ENCODE measurements around the gene ARHGEF17. TPM values are rescaled to one million over a fixed set of nuclear protein-coding genes. Genes with fewer than 3 reads are reported as not detected.

ARHGEF17 gene
- total RNA-seq, 2 donors from 2014 or later = 31.0 to 39.0 TPM

DNA sequence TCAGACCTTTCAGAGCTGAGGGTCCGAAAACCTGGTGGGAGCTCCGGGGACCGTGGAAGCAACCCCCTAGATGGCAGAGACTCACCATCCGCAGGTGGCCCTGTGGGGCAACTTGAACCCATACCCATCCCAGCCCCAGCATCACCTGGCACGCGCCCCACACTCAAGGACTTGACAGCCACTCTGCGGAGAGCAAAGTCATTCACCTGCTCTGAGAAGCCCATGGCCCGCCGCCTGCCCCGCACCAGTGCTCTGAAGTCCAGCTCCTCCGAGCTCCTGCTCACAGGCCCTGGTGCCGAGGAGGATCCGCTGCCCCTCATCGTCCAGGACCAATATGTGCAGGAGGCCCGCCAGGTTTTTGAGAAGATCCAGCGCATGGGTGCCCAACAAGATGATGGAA is 2.0 kb downstream of the ARHGEF17 start:
- 96 to 97% methylated on average over 13 to 16 of the region's 16 CpGs for WGBS, 2 experiments (ENCODE audit: insufficient coverage in 1 of 2, insufficient read length in 1 of 2)
- no peak overlapping the region for H3K27ac Mint-ChIP-seq

DNA sequence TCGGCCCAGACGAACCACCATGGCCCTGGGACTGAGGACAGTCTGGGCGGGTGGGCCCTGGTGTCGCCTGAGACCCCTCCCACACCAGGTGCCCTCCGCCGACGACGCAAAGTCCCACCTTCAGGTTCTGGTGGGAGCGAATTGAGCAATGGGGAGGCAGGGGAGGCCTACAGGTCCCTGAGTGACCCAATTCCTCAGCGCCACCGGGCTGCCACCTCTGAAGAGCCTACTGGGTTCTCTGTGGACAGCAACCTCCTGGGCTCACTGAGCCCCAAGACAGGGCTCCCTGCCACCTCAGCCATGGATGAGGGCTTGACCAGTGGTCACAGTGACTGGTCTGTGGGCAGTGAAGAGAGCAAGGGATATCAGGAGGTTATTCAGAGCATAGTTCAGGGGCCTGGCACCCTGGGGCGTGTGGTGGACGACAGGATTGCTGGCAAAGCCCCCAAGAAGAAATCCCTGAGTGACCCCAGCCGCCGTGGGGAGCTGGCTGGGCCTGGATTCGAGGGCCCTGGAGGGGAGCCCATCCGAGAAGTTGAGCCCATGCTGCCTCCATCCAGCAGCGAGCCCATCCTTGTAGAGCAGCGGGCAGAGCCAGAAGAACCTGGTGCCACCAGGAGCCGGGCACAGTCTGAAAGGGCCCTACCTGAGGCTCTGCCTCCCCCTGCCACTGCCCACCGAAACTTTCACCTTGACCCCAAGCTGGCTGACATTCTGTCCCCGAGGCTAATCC is 2.8 kb downstream of the ARHGEF17 start:
- 94 to 95% methylated on average over 18 to 22 of the region's 22 CpGs for WGBS, 2 experiments (ENCODE audit: insufficient coverage in 1 of 2, insufficient read length in 1 of 2)
- H3K4me3 ChIP-seq (ENCODE audit: low read length) = no peak overlapping the region
- Mint-ChIP-seq H3K4me3 (no peak overlapping the region), H3K4me1 (peaks cover 33% of the 10 kb centered on the region), H3K9me3 (no peaks in the 10 kb centered on the region), H3K27ac (no peak overlapping the region), H3K36me3 (ENCODE audit: low read depth) (peaks cover 7% of the 10 kb centered on the region), H3K27me3 (ENCODE audit: insufficient read depth) (peaks cover 11% of the 10 kb centered on the region)
- no peaks in the 10 kb centered on the region for H3K27me3 ChIP-seq (ENCODE audit: control insufficient read depth, insufficient read depth, low read length, poor library complexity, severe bottlenecking)
- DNase-seq = no peak
- peaks cover 9% of the 10 kb centered on the region for H3K36me3 ChIP-seq (ENCODE audit: control insufficient read depth, insufficient read depth, low read length)
- H3K4me1 ChIP-seq (ENCODE audit: control insufficient read depth, insufficient read depth, low read length) = peaks cover 35% of the 10 kb centered on the region
- H3K27ac ChIP-seq (ENCODE audit: low read depth, low read length) = no peak overlapping the region
- H3K9ac ChIP-seq (ENCODE audit: extremely low read depth, low read length, poor library complexity, severe bottlenecking) = no peak overlapping the region
- H3K9me3 ChIP-seq (ENCODE audit: control insufficient read depth, low read length) = no peaks in the 10 kb centered on the region
- no peak for TF ChIP-seq CTCF (conservative IDR thresholded peaks at IDR 0.05)

More for the DNA sequence above, 2.0 kb downstream of the ARHGEF17 start:
- no peak for DNase-seq
- H3K36me3 Mint-ChIP-seq (ENCODE audit: low read depth) = peaks cover 7% of the 10 kb centered on the region
- Histone ChIP-seq H3K4me1 (ENCODE audit: control insufficient read depth, insufficient read depth, low read length) (peaks cover 29% of the 10 kb centered on the region), H3K27me3 (ENCODE audit: control insufficient read depth, insufficient read depth, low read length, poor library complexity, severe bottlenecking) (no peaks in the 10 kb centered on the region), H3K27ac (ENCODE audit: low read depth, low read length) (no peak overlapping the region), H3K9me3 (ENCODE audit: control insufficient read depth, low read length) (no peaks in the 10 kb centered on the region), H3K9ac (ENCODE audit: extremely low read depth, low read length, poor library complexity, severe bottlenecking) (peak overlapping the region; percentile 89), H3K36me3 (ENCODE audit: control insufficient read depth, insufficient read depth, low read length) (peaks cover 9% of the 10 kb centered on the region), H3K4me3 (ENCODE audit: low read length) (peak overlapping the region; percentile 86)
- peaks cover 11% of the 10 kb centered on the region for H3K27me3 Mint-ChIP-seq (ENCODE audit: insufficient read depth)
- peak overlapping the region; percentile 66 for H3K4me3 Mint-ChIP-seq
- H3K9me3 Mint-ChIP-seq = no peaks in the 10 kb centered on the region
- H3K4me1 Mint-ChIP-seq = peaks cover 31% of the 10 kb centered on the region
- TF ChIP-seq CTCF (conservative IDR thresholded peaks at IDR 0.05) = no peak

DNA sequence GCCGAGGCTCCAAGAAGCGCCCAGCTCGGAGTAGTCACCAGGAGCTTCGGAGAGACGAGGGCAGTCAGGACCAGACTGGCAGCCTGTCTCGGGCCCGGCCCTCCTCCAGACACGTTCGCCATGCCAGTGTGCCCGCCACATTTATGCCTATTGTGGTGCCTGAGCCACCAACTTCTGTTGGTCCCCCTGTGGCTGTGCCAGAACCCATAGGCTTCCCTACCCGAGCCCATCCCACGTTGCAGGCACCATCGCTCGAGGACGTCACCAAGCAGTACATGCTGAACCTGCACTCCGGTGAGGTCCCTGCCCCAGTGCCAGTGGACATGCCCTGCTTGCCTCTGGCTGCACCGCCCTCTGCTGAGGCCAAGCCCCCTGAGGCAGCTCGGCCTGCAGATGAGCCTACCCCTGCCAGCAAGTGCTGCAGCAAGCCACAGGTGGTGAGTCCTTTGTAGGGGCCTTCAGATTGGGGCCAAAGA is 3.4 kb downstream of the ARHGEF17 start:
- H3K9ac ChIP-seq (ENCODE audit: extremely low read depth, low read length, poor library complexity, severe bottlenecking) = no peak overlapping the region
- WGBS, 2 experiments (ENCODE audit: insufficient coverage in 1 of 2, insufficient read length in 1 of 2) = 89 to 92% methylated on average over 11 to 18 of the region's 18 CpGs

More for the DNA sequence above, 3.4 kb downstream of the ARHGEF17 start:
- no peak overlapping the region for H3K27ac Mint-ChIP-seq
- peaks cover 31% of the 10 kb centered on the region for H3K4me1 ChIP-seq (ENCODE audit: control insufficient read depth, insufficient read depth, low read length)
- no peak for DNase-seq
- peaks cover 9% of the 10 kb centered on the region for H3K36me3 Mint-ChIP-seq (ENCODE audit: low read depth)
- no peaks in the 10 kb centered on the region for H3K9me3 Mint-ChIP-seq
- H3K9me3 ChIP-seq (ENCODE audit: control insufficient read depth, low read length) = no peaks in the 10 kb centered on the region
- no peak for TF ChIP-seq CTCF (conservative IDR thresholded peaks at IDR 0.05)
- H3K27ac ChIP-seq (ENCODE audit: low read depth, low read length) = no peak overlapping the region
- no peak overlapping the region for H3K4me3 Mint-ChIP-seq
- H3K4me3 ChIP-seq (ENCODE audit: low read length) = peak overlapping the region; percentile 70
- no peaks in the 10 kb centered on the region for H3K27me3 ChIP-seq (ENCODE audit: control insufficient read depth, insufficient read depth, low read length, poor library complexity, severe bottlenecking)
- peaks cover 9% of the 10 kb centered on the region for H3K36me3 ChIP-seq (ENCODE audit: control insufficient read depth, insufficient read depth, low read length)
- H3K27me3 Mint-ChIP-seq (ENCODE audit: insufficient read depth) = peaks cover 11% of the 10 kb centered on the region
- peaks cover 32% of the 10 kb centered on the region for H3K4me1 Mint-ChIP-seq
